ENCODE results near the gene ADCY2. TPM values are rescaled to one million over a fixed set of nuclear protein-coding genes. Genes with fewer than 3 reads are reported as not detected.

ADCY2 gene
- total RNA-seq, 5 donors from 2014 or later (not counting 1 experiment from before 2014, with no cell fraction given) = 0.23 to 0.32 TPM; not detected in 3

DNA sequence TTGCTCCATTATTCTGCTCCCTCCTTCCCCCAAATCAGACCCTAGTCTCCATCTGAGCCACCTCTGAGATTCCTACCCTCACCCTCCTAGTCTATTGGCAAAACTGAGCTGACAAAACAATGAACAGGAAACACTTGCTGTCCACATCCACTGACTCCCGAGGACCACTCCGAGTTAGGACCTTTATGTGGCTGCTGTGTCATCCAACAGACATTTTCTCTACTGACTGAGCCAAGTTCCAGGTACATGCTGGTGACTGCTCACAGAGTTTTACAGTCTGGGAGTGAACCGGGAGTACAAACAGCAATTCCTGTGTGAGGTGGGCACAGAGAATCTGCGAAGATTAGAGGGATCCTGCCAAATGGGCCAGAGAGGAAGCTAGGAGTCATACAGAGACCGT lies 415.8 kb downstream of the ADCY2 start:
- DNase-seq = no peak
- Histone ChIP-seq H3K36me3 (ENCODE audit: control insufficient read depth in 2 of 2, extremely low read depth in 1 of 2, insufficient read depth in 1 of 2, low read length in 1 of 2) (no peaks in the 10 kb centered on the region), H3K4me3 (ENCODE audit: control insufficient read depth in 1 of 2, extremely low read depth in 1 of 2, low read length in 1 of 2) (no peak overlapping the region), H3K9me3 (no peaks in the 10 kb centered on the region), H3K4me1 (ENCODE audit: control insufficient read depth in 1 of 2, extremely low read depth in 1 of 2, insufficient read depth in 2 of 2, low read length in 2 of 2) (peaks cover 0 to 5% of the 10 kb centered on the region in 2 experiments), H3K27me3 (replicated peaks in 1 of 2; ENCODE audit: control insufficient read depth in 2 of 2, extremely low read depth in 1 of 2, insufficient read depth in 2 of 2, low read length in 1 of 2) (peaks cover 0 to 25% of the 10 kb centered on the region in 2 experiments), H3K27ac (ENCODE audit: low read length) (no peak overlapping the region)
- Mint-ChIP-seq H3K27ac (no peak overlapping the region), H3K4me3 (no peak overlapping the region), H3K4me1 (peaks cover 0 to 3% (median 0%) of the 10 kb centered on the region in 3 donors), H3K27me3 (peaks cover 44 to 49% of the 10 kb centered on the region in 2 donors), H3K36me3 (no peaks in the 10 kb centered on the region), H3K9me3 (no peaks in the 10 kb centered on the region)
- CTCF ChIA-PET = interaction anchor here in 1 of 2 donors (0.9 kb wide), 1 partner anchor 10 kb away, joined by 3 read pairs; no protein-coding TSS in a partner anchor
- ATAC-seq (replicated peaks in 1 of 4) = no peak
- POLR2A ChIA-PET = no interaction called here
- 62% methylated on average over 2 of the region's 5 CpGs for WGBS (ENCODE audit: insufficient coverage)

DNA sequence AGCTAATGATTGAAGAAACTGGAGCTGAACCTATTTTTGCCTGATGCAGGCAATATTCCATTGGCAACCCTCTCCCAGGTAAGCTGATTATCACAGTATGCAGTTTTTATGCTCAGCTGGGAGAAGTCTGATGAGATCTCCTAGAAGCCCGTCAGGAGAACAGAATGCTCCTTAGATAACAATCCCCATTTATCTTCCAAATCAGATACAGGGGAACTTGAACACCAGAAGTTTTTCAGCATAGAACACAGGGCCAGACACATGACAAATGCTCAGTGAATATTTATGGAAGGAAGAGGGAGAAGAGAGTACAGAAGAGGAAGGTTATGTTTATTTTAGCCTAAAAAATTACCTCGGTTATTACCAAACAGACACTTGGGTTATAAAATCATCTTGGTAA lies 417.1 kb downstream of the ADCY2 start:
- peaks cover 0 to 5% of the 10 kb centered on the region in 2 experiments for H3K4me1 ChIP-seq (ENCODE audit: control insufficient read depth in 1 of 2, extremely low read depth in 1 of 2, insufficient read depth in 2 of 2, low read length in 2 of 2)
- H3K4me3 ChIP-seq (ENCODE audit: control insufficient read depth in 1 of 2, extremely low read depth in 1 of 2, low read length in 1 of 2) = no peak overlapping the region
- POLR2A ChIA-PET = no interaction called here
- DNase-seq (no peak), ATAC-seq (replicated peaks in 1 of 4) (no peak)
- no peak overlapping the region for H3K4me3 Mint-ChIP-seq
- H3K9me3 Mint-ChIP-seq = no peaks in the 10 kb centered on the region
- no peaks in the 10 kb centered on the region for H3K9me3 ChIP-seq
- no peak overlapping the region for H3K27ac Mint-ChIP-seq
- no CpG with 5 or more reads among the region's 2 CpGs for WGBS (ENCODE audit: insufficient coverage)
- no peaks in the 10 kb centered on the region for H3K36me3 ChIP-seq (ENCODE audit: control insufficient read depth in 2 of 2, extremely low read depth in 1 of 2, insufficient read depth in 1 of 2, low read length in 1 of 2)
- peaks cover 47 to 51% of the 10 kb centered on the region in 2 donors for H3K27me3 Mint-ChIP-seq
- H3K36me3 Mint-ChIP-seq = no peaks in the 10 kb centered on the region
- H3K27ac ChIP-seq (ENCODE audit: low read length) = no peak overlapping the region
- H3K4me1 Mint-ChIP-seq = peaks cover 0 to 3% (median 0%) of the 10 kb centered on the region in 3 donors
- CTCF ChIA-PET = no interaction called here
- peaks cover 0 to 26% of the 10 kb centered on the region in 2 experiments for H3K27me3 ChIP-seq (replicated peaks in 1 of 2; ENCODE audit: control insufficient read depth in 2 of 2, extremely low read depth in 1 of 2, insufficient read depth in 2 of 2, low read length in 1 of 2)

- CTCF ChIA-PET = no interaction called here
- POLR2A ChIA-PET = no interaction called here
- Histone ChIP-seq H3K4me1 (ENCODE audit: control insufficient read depth in 1 of 2, extremely low read depth in 1 of 2, insufficient read depth in 2 of 2, low read length in 2 of 2) (peaks cover 0 to 5% of the 10 kb centered on the region in 2 experiments), H3K4me3 (ENCODE audit: control insufficient read depth in 1 of 2, extremely low read depth in 1 of 2, low read length in 1 of 2) (no peak overlapping the region), H3K36me3 (ENCODE audit: control insufficient read depth in 2 of 2, extremely low read depth in 1 of 2, insufficient read depth in 1 of 2, low read length in 1 of 2) (no peaks in the 10 kb centered on the region), H3K27ac (ENCODE audit: low read length) (no peak overlapping the region), H3K27me3 (replicated peaks in 1 of 2; ENCODE audit: control insufficient read depth in 2 of 2, extremely low read depth in 1 of 2, insufficient read depth in 2 of 2, low read length in 1 of 2) (peaks cover 0 to 26% of the 10 kb centered on the region in 2 experiments), H3K9me3 (no peaks in the 10 kb centered on the region)
- peaks cover 0 to 3% (median 0%) of the 10 kb centered on the region in 3 donors for H3K4me1 Mint-ChIP-seq
- peaks cover 45 to 47% of the 10 kb centered on the region in 2 donors for H3K27me3 Mint-ChIP-seq
- ATAC-seq (replicated peaks in 1 of 4) (no peak), DNase-seq (no peak)
- H3K4me3 Mint-ChIP-seq = no peak overlapping the region
- no peaks in the 10 kb centered on the region for H3K9me3 Mint-ChIP-seq
- no peak overlapping the region for H3K27ac Mint-ChIP-seq
- no CpG with 5 or more reads among the region's 3 CpGs for WGBS (ENCODE audit: insufficient coverage)
- no peaks in the 10 kb centered on the region for H3K36me3 Mint-ChIP-seq
Measured at GRCh38 chr5:7813576-7813975, 417.6 kb downstream of the ADCY2 start.

DNA sequence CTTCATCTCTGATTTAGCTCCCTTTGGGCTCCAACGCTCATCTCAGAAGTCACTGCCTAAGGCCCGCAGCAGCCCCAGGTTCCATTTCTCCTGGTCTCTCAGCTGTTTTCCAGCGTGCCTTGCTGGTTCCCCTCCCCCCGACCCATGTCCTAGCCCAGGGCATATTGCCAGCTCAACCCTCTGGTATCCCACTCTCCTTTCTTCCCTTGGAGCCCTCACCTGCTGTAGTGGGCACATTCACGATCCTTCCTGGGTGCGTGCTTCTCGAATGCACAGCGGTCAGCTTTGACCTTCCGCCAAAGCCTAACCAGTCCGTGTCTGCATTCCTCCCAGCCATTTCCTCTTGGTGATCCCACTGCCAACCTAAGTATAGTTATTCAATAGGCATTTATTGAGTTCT lies 418.9 kb downstream of the ADCY2 start:
- no peaks in the 10 kb centered on the region for H3K36me3 ChIP-seq (ENCODE audit: control insufficient read depth in 2 of 2, extremely low read depth in 1 of 2, insufficient read depth in 1 of 2, low read length in 1 of 2)
- ChIA-PET CTCF (no interaction called here), POLR2A (no interaction called here)
- no peaks in the 10 kb centered on the region for H3K9me3 Mint-ChIP-seq
- no peaks in the 10 kb centered on the region for H3K36me3 Mint-ChIP-seq
- no peak overlapping the region for H3K4me3 ChIP-seq (ENCODE audit: control insufficient read depth in 1 of 2, extremely low read depth in 1 of 2, low read length in 1 of 2)
- ATAC-seq (replicated peaks in 1 of 4) = no peak
- H3K27me3 Mint-ChIP-seq = peaks cover 47 to 52% of the 10 kb centered on the region in 2 donors
- 86% methylated on average over 8 of the region's 10 CpGs for WGBS (ENCODE audit: insufficient coverage)
- H3K27ac ChIP-seq (ENCODE audit: low read length) = no peak overlapping the region
- H3K27ac Mint-ChIP-seq = peak overlapping the region in 1 of 2 donors; percentile 6
- peaks cover 0 to 26% of the 10 kb centered on the region in 2 experiments for H3K27me3 ChIP-seq (replicated peaks in 1 of 2; ENCODE audit: control insufficient read depth in 2 of 2, extremely low read depth in 1 of 2, insufficient read depth in 2 of 2, low read length in 1 of 2)
- H3K4me1 ChIP-seq (ENCODE audit: control insufficient read depth in 1 of 2, extremely low read depth in 1 of 2, insufficient read depth in 2 of 2, low read length in 2 of 2) = peaks cover 0 to 5% of the 10 kb centered on the region in 2 experiments
- H3K4me3 Mint-ChIP-seq = no peak overlapping the region
- DNase-seq = no peak
- H3K9me3 ChIP-seq = no peaks in the 10 kb centered on the region
- H3K4me1 Mint-ChIP-seq = peaks cover 0 to 3% (median 0%) of the 10 kb centered on the region in 3 donors

DNA sequence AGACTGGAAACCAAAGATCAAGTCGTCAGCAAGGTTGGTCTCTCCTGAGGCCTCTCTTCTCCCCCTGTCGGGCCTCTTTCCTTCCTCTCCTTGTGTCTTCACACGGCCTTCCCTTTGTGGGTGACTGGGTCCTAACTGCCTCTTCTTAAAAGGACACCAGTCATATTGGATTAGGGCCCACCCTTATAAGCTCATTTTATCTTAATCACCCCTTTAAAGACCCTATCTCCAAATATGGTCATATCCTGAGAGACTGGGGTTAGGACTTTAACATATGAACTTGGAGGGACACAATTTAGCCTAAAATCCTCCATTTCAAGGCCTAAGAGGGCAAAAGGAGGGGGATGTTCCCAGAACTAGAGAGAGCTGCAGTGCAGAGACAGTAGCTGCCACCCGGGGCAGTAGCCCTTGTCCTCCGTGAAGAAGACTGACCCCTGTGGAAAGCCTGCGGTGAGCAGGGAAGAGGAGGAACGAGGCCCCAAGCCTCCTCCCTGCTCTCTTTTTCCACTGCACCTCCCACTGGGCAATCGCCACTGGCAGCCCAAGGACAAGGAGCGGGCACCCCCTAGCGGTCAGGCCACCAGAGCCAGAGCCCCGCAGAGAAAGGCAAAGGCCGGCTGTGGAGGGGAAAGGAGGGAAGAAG lies 420.1 kb downstream of the ADCY2 start:
- DNase-seq (peak in 33 of 35 experiments; percentile 9 to 60 (median 38)), ATAC-seq (replicated peaks in 1 of 4) (peak; percentile 53 to 75 (median 60))
- H3K27ac ChIP-seq (ENCODE audit: low read length) = no peak overlapping the region
- 7% methylated on average over 3 of the region's 12 CpGs for WGBS (ENCODE audit: insufficient coverage)
- no peak overlapping the region for H3K27ac Mint-ChIP-seq
- peaks cover 0 to 25% of the 10 kb centered on the region in 2 experiments for H3K27me3 ChIP-seq (replicated peaks in 1 of 2; ENCODE audit: control insufficient read depth in 2 of 2, extremely low read depth in 1 of 2, insufficient read depth in 2 of 2, low read length in 1 of 2)
- ChIA-PET POLR2A (no interaction called here), CTCF (interaction anchor here in 1 of 2 donors (0.6 kb wide), 1 partner anchor 411 kb away, joined by 4 read pairs; no protein-coding TSS in a partner anchor)
- H3K36me3 Mint-ChIP-seq = no peaks in the 10 kb centered on the region
- no peaks in the 10 kb centered on the region for H3K9me3 Mint-ChIP-seq
- no peaks in the 10 kb centered on the region for H3K36me3 ChIP-seq (ENCODE audit: control insufficient read depth in 2 of 2, extremely low read depth in 1 of 2, insufficient read depth in 1 of 2, low read length in 1 of 2)
- H3K27me3 Mint-ChIP-seq = peaks cover 41 to 48% of the 10 kb centered on the region in 2 donors
- no peaks in the 10 kb centered on the region for H3K9me3 ChIP-seq
- no peak overlapping the region for H3K4me3 Mint-ChIP-seq
- H3K4me3 ChIP-seq (ENCODE audit: control insufficient read depth in 1 of 2, extremely low read depth in 1 of 2, low read length in 1 of 2) = no peak overlapping the region
- H3K4me1 Mint-ChIP-seq = peaks cover 0 to 3% (median 0%) of the 10 kb centered on the region in 3 donors
- peaks cover 0 to 5% of the 10 kb centered on the region in 2 experiments for H3K4me1 ChIP-seq (ENCODE audit: control insufficient read depth in 1 of 2, extremely low read depth in 1 of 2, insufficient read depth in 2 of 2, low read length in 2 of 2)

GRCh38 chr5:7816535-7816901 lies 420.6 kb downstream of the ADCY2 start:
- no peak for ATAC-seq (replicated peaks in 1 of 4)
- Mint-ChIP-seq H3K27me3 (peaks cover 41 to 50% of the 10 kb centered on the region in 2 donors), H3K36me3 (no peaks in the 10 kb centered on the region), H3K4me1 (peaks cover 0 to 3% (median 0%) of the 10 kb centered on the region in 3 donors), H3K27ac (no peak overlapping the region), H3K4me3 (no peak overlapping the region), H3K9me3 (no peaks in the 10 kb centered on the region)
- Histone ChIP-seq H3K4me3 (ENCODE audit: control insufficient read depth in 1 of 2, extremely low read depth in 1 of 2, low read length in 1 of 2) (no peak overlapping the region), H3K36me3 (ENCODE audit: control insufficient read depth in 2 of 2, extremely low read depth in 1 of 2, insufficient read depth in 1 of 2, low read length in 1 of 2) (no peaks in the 10 kb centered on the region), H3K4me1 (ENCODE audit: control insufficient read depth in 1 of 2, extremely low read depth in 1 of 2, insufficient read depth in 2 of 2, low read length in 2 of 2) (peaks cover 0 to 5% of the 10 kb centered on the region in 2 experiments), H3K27ac (ENCODE audit: low read length) (no peak overlapping the region), H3K27me3 (replicated peaks in 1 of 2; ENCODE audit: control insufficient read depth in 2 of 2, extremely low read depth in 1 of 2, insufficient read depth in 2 of 2, low read length in 1 of 2) (peaks cover 0 to 21% of the 10 kb centered on the region in 2 experiments), H3K9me3 (no peaks in the 10 kb centered on the region)
- POLR2A ChIA-PET = no interaction called here
- WGBS (ENCODE audit: insufficient coverage) = 40% methylated on average over 8 of the region's 9 CpGs
- CTCF ChIA-PET = no interaction called here
- DNase-seq = no peak

Measured in T-cell (primary cell).